HCT116 (cell line): ENCODE measurements around the gene PHF20. TPM values are rescaled to one million over a fixed set of nuclear protein-coding genes. Genes with fewer than 3 reads are reported as not detected.

Experiments
- ATAC-seq: fragments of 200-7000 bp; cut with Tn5 transposase; 2 replicates; pipeline ENCODE4 v1.9.1; 2020; ENCODE audit warnings: mild to moderate bottlenecking, moderate library complexity
- BruUV-seq: library from RNA; stranded (reverse); fragments of 400-500 nt; replicated peaks from 2 replicates; lab custom pipeline; 2021; lab: Mats Ljungman, UMichigan
- CTCF ChIA-PET: fragments of 300-600 bp; sonication (Branson Sonifier 250); formaldehyde crosslinking; loops from one replicate; lab custom pipeline; 2021; ENCODE audit warnings: antibody characterized with exemption; lab: Charles Lee
- POLR2A ChIA-PET: fragments of 300-600, 350-600 bp; sonication (Branson Sonifier 250); formaldehyde crosslinking; loops from one replicate; lab custom pipeline; 2021; ENCODE audit warnings: antibody characterized with exemption; lab: Charles Lee
- RAD21 ChIA-PET, 2 experiments: fragments of 300-600 bp; sonication (Branson Sonifier 250); formaldehyde crosslinking; loops; one replicate each; lab custom pipeline; 2023; ENCODE audit warnings: low total read pairs in 2 of 2; ENCODE audit not compliant: uncharacterized antibody in 2 of 2, unreplicated experiment in 2 of 2, low non-redundant PET in 1 of 2; lab: Charles Lee
- DNase-seq: peaks from one replicate; pipeline ENCODE4 v3.0.0-alpha.2; 2010; ENCODE audit warnings: low read depth, low spot score
- H2AFZ ChIP-seq: fragments of 200-600 bp; shearing (Covaris generic), sonication (generic); 2 replicates; pipeline ENCODE4 v1.6.1; 2017; ENCODE audit warnings: low read depth, mixed run types, mixed read lengths, antibody characterized with exemption, low read length; ENCODE audit not compliant: poor library complexity, severe bottlenecking
- H3K27ac ChIP-seq: 2 replicates; pipeline ENCODE4 v1.5.1; 2012; ENCODE audit warnings: low read depth, low read length
- H3K27me3 ChIP-seq: fragments of 200-600 bp; sonication (generic); 2 replicates; pipeline ENCODE4 v1.6.1; 2016; ENCODE audit warnings: mixed run types, low read length, mixed read lengths; ENCODE audit not compliant: insufficient read depth
- H3K36me3 ChIP-seq, 2 experiments: fragments of 200-500 bp in 1 of 2; fragments of 200-600 bp in 1 of 2; sonication (Bioruptor generic) in 1 of 2; sonication (generic) in 1 of 2; 2 replicates each; pipeline versions ENCODE4 v1.5.1 to v1.6.1; 2014 to 2016; ENCODE audit warnings: low read length in 2 of 2, inconsistent platforms in 1 of 2, mixed read lengths in 1 of 2, mixed run types in 1 of 2; ENCODE audit not compliant: insufficient read depth in 2 of 2, control insufficient read depth in 1 of 2
- H3K4me1 ChIP-seq, 2 experiments: fragments of 200-600 bp in 1 of 2; sonication (generic) in 1 of 2; 2 replicates each; pipeline versions ENCODE4 v1.5.1 to v1.6.1; 2012 to 2017; ENCODE audit warnings: low read length in 2 of 2, inconsistent platforms in 1 of 2, mild to moderate bottlenecking in 1 of 2, mixed read lengths in 1 of 2, mixed run types in 1 of 2, moderate library complexity in 1 of 2; ENCODE audit not compliant: insufficient read depth in 2 of 2, control insufficient read depth in 1 of 2
- H3K4me2 ChIP-seq: fragments of 200-600 bp; sonication (generic); 2 replicates; pipeline ENCODE4 v1.6.1; 2017; ENCODE audit warnings: mixed run types, low read length, mixed read lengths
- H3K4me3 ChIP-seq, 2 experiments: fragments of 200-600 bp in 1 of 2; sonication (generic) in 1 of 2; replicated peaks in 1 of 2; 2 replicates each; pipeline ENCODE4 v1.5.1; 2011 to 2016; ENCODE audit warnings: low read length in 2 of 2, control low read depth in 1 of 2, low read depth in 1 of 2, mild to moderate bottlenecking in 1 of 2, mixed read lengths in 1 of 2, mixed run types in 1 of 2
- H3K79me2 ChIP-seq: fragments of 200-600 bp; sonication (generic); 2 replicates; pipeline ENCODE4 v1.6.1; 2017; ENCODE audit warnings: mild to moderate bottlenecking, mixed run types, low read length, moderate library complexity, mixed read lengths; ENCODE audit not compliant: insufficient read depth
- H3K9ac ChIP-seq: fragments of 200-600 bp; sonication (generic); 2 replicates; pipeline ENCODE4 v1.6.1; 2016; ENCODE audit warnings: low read length, mixed read lengths
- H3K9me2 ChIP-seq: fragments of 200-600 bp; sonication (generic), shearing (Covaris generic); 2 replicates; pipeline ENCODE4 v1.6.1; 2017; ENCODE audit warnings: mixed run types, mild to moderate bottlenecking, moderate library complexity; ENCODE audit not compliant: insufficient read depth
- H3K9me3 ChIP-seq, 2 experiments: fragments of 200-500 bp in 1 of 2; fragments of 200-600 bp in 1 of 2; sonication (Bioruptor generic) in 1 of 2; sonication (generic) in 1 of 2; 2 replicates each; pipeline ENCODE4 v1.6.1; 2014 to 2017; ENCODE audit warnings: low read length in 2 of 2, mixed read lengths in 2 of 2, inconsistent platforms in 1 of 2, low read depth in 1 of 2, mild to moderate bottlenecking in 1 of 2, mixed run types in 1 of 2, moderate library complexity in 1 of 2; ENCODE audit not compliant: control insufficient read depth in 1 of 2, insufficient read depth in 1 of 2
- H4K20me1 ChIP-seq: fragments of 200-600 bp; sonication (generic), shearing (Covaris generic); 2 replicates; pipeline ENCODE4 v1.6.1; 2017; ENCODE audit warnings: mixed run types, mild to moderate bottlenecking, moderate library complexity; ENCODE audit not compliant: insufficient read depth
- ATF3 ChIP-seq: IDR thresholded peaks from 2 replicates; pipeline ENCODE4 v1.6.1; 2012
- CBX3 ChIP-seq: IDR thresholded peaks from 2 replicates; pipeline ENCODE4 v1.6.1; 2012; ENCODE audit warnings: low read depth
- CTCF ChIP-seq, 3 experiments: fragments of 200-600 bp in 1 of 3; sonication (generic) in 1 of 3; IDR thresholded peaks in 2 of 3; conservative IDR thresholded peaks in 1 of 3; 2 replicates each; pipeline ENCODE4 v1.5.1; 2012 to 2017; ENCODE audit warnings: low read depth in 2 of 3, low read length in 2 of 3, antibody characterized with exemption in 1 of 3, borderline replicate concordance in 1 of 3, control low read depth in 1 of 3, mild to moderate bottlenecking in 1 of 3, mixed read lengths in 1 of 3, mixed run types in 1 of 3, moderate library complexity in 1 of 3; ENCODE audit not compliant: insufficient read depth in 1 of 3
- EGR1 ChIP-seq: IDR thresholded peaks from 2 replicates; pipeline ENCODE4 v1.6.1; 2012; ENCODE audit warnings: low read depth
- EZH2phosphoT487 ChIP-seq: fragments of 200-600 bp; IDR thresholded peaks from 2 replicates; pipeline ENCODE4 v1.6.1; 2018; ENCODE audit warnings: antibody characterized with exemption, borderline replicate concordance
- FOSL1 ChIP-seq: IDR thresholded peaks from 2 replicates; pipeline ENCODE4 v1.6.1; 2012; ENCODE audit warnings: low read depth
- MAX ChIP-seq: IDR thresholded peaks from 2 replicates; pipeline ENCODE4 v1.6.1; 2012
- RAD21 ChIP-seq: IDR thresholded peaks from 2 replicates; pipeline ENCODE4 v1.6.1; 2012; ENCODE audit warnings: low read depth, mild to moderate bottlenecking
- SRF ChIP-seq: IDR thresholded peaks from 2 replicates; pipeline ENCODE4 v1.6.1; 2012; ENCODE audit warnings: low read depth
- YY1 ChIP-seq: IDR thresholded peaks from 2 replicates; pipeline ENCODE4 v1.6.1; 2011; ENCODE audit warnings: low read length, low read depth, moderate library complexity, mild to moderate bottlenecking; ENCODE audit not compliant: insufficient replicate concordance; ENCODE audit errors: extremely low read depth
- ZBTB33 ChIP-seq: IDR thresholded peaks from 2 replicates; pipeline ENCODE4 v1.6.1; 2011; ENCODE audit warnings: mild to moderate bottlenecking, low read length, moderate library complexity; ENCODE audit not compliant: insufficient replicate concordance; ENCODE audit errors: extremely low read depth
- intact Hi-C: fragments of 100-400 bp; cut with micrococcal nuclease; formaldehyde crosslinking; loops from 2 replicates; pipeline ENCODE4 v1.10.0; 2022
- total RNA-seq: library from RNA; stranded (reverse); gene quantifications from one replicate; pipeline ENCODE4 v1.2.1, GENCODE V29; 2021; ENCODE audit not compliant: unreplicated experiment

The PHF20 gene
- total RNA-seq, 1 experiment from 2014 or later = 40.8 TPM

GRCh38 chr20:35904982-35905663, 133.3 kb downstream of the PHF20 start:
- Histone ChIP-seq H3K27me3 (no peaks in the 10 kb centered on the region), H4K20me1 (no peaks in the 10 kb centered on the region), H2AFZ (no peak overlapping the region), H3K9me3 (no peaks in the 10 kb centered on the region), H3K9me2 (no peaks in the 10 kb centered on the region), H3K4me3 (no peak overlapping the region), H3K4me1 (peaks cover 0 to 17% of the 10 kb centered on the region in 2 experiments; a peak in 2 of 4 replicates), H3K9ac (no peak overlapping the region), H3K79me2 (no peaks in the 10 kb centered on the region), H3K27ac (no peak overlapping the region), H3K36me3 (no peaks in the 10 kb centered on the region), H3K4me2 (no peak overlapping the region)
- intact Hi-C loops = no loop called here
- ChIA-PET POLR2A (no interaction called here), RAD21 (no interaction called here), CTCF (interaction anchor here (0.6 kb wide), 1 partner anchor 239 kb away, joined by 3 read pairs; no protein-coding TSS in a partner anchor)
- TF ChIP-seq RAD21 = no peak
- no peak for TF ChIP-seq CTCF (IDR thresholded peaks at IDR 0.05 in 2 of 3, conservative IDR thresholded peaks at IDR 0.05 in 1 of 3; ENCODE audit: borderline replicate concordance in 1 of 3, insufficient read depth in 1 of 3, low read depth in 2 of 3, low read length in 2 of 3)
- DNase-seq (no peak), ATAC-seq (no peak)
- no TSS peak for BruUV-seq

- Histone ChIP-seq H3K27ac (no peak overlapping the region), H3K27me3 (no peaks in the 10 kb centered on the region), H3K36me3 (no peaks in the 10 kb centered on the region), H2AFZ (no peak overlapping the region), H3K9me2 (no peaks in the 10 kb centered on the region), H4K20me1 (no peaks in the 10 kb centered on the region), H3K79me2 (no peaks in the 10 kb centered on the region), H3K4me1 (peaks cover 0 to 6% of the 10 kb centered on the region in 2 experiments; a peak in 2 of 4 replicates), H3K9me3 (no peaks in the 10 kb centered on the region), H3K9ac (no peak overlapping the region), H3K4me3 (no peak overlapping the region), H3K4me2 (no peak overlapping the region)
- POLR2A ChIA-PET = no interaction called here
- CTCF ChIA-PET = no interaction called here
- BruUV-seq = no TSS peak
- DNase-seq (no peak), ATAC-seq (no peak)
- RAD21 ChIA-PET = no interaction called here
- intact Hi-C loops = no loop called here
- TF ChIP-seq SRF (no peak), ZBTB33 (no peak), RAD21 (no peak), FOSL1 (no peak), MAX (no peak), CBX3 (no peak), EGR1 (no peak), YY1 (no peak), ATF3 (no peak), EZH2phosphoT487 (no peak)
Observed at GRCh38 chr20:35907017-35907701, 135.3 kb downstream of the PHF20 start.
